Smooth muscle cell of bladder (primary cell): ENCODE measurements around the gene STAB1. TPM values are rescaled to one million over a fixed set of nuclear protein-coding genes. Genes with fewer than 3 reads are reported as not detected.

Source experiments
- total RNA-seq: library from RNA; depleted of rRNA; stranded (reverse); fragments of >200 nt; gene quantifications from 2 replicates; pipeline ENCODE4 v1.2.3, GENCODE V29; 2014

Gene STAB1
- 0.57 and 4.5 TPM in 2 replicates for total RNA-seq

GRCh38 chr3:52494886-52495495 lies at the start of gene STAB1:
Gene STAB1 (plus strand): TSS chr3:52495338. CDS start chr3:52495414, 76 bp downstream.

GRCh38 chr3:52453496-52454249 lies 41.5 kb upstream of the STAB1 start, which contains the start of gene TNNC1:
Gene TNNC1 (minus strand): TSS chr3:52454041. CDS start chr3:52454015, 26 bp downstream.

GRCh38 chr3:52455283-52456168 lies 39.6 kb upstream of the STAB1 start, which contains the start of gene NISCH:
Gene NISCH (plus strand): TSS chr3:52455604. CDS start chr3:52455642, 38 bp downstream.

GRCh38 chr3:52533623-52534280 lies 38.6 kb downstream of the STAB1 start, which contains the start of gene NT5DC2:
Gene NT5DC2 (minus strand): TSS chr3:52533857. CDS start chr3:52533737, 120 bp downstream.

GRCh38 chr3:52536369-52537164 lies 41.4 kb downstream of the STAB1 start, which contains the start of gene UQCC5:
Gene UQCC5 (plus strand): TSS chr3:52536605. CDS start chr3:52536756, 151 bp downstream.

Other genes with a start within 250 kb of the STAB1 start
- gene PPM1M, start 249.6 kb upstream of the STAB1 start, total RNA-seq, result 21.0 and 26.8 TPM in 2 replicates
- gene WDR82, start 216.7 kb upstream of the STAB1 start, total RNA-seq, result 53.8 and 66.6 TPM in 2 replicates
- 4.3 and 9.4 TPM in 2 replicates for gene GLYCTK, start 207.5 kb upstream of the STAB1 start, total RNA-seq
- 1.7 and 2.6 TPM in 2 replicates for gene DNAH1, start 179.0 kb upstream of the STAB1 start, total RNA-seq
- gene BAP1, start 85.3 kb upstream of the STAB1 start, total RNA-seq, result 54.3 and 66.2 TPM in 2 replicates
- 3.0 and 3.6 TPM in 2 replicates for gene PHF7, start 84.7 kb upstream of the STAB1 start, total RNA-seq
- under 0.01 TPM in 2 replicates for gene SEMA3G, start 50.2 kb upstream of the STAB1 start, total RNA-seq
- gene TNNC1, start 41.3 kb upstream of the STAB1 start, total RNA-seq, result 1.00 and 1.8 TPM in 2 replicates
- 53.8 and 76.9 TPM in 2 replicates for gene NISCH, start 39.7 kb upstream of the STAB1 start, total RNA-seq
- gene NT5DC2, start 38.5 kb downstream of the STAB1 start, total RNA-seq, result 25.6 and 30.9 TPM in 2 replicates
- gene UQCC5, start 41.3 kb downstream of the STAB1 start, total RNA-seq, result 5.4 and 11.8 TPM in 2 replicates
- 45.1 and 56.7 TPM in 2 replicates for gene PBRM1, start 190.6 kb downstream of the STAB1 start, total RNA-seq
- 95.0 and 122 TPM in 2 replicates for gene GNL3, start 190.7 kb downstream of the STAB1 start, total RNA-seq
- gene GLT8D1, start 210.5 kb downstream of the STAB1 start, total RNA-seq, result 104 and 141 TPM in 2 replicates
- 43.4 and 58.2 TPM in 2 replicates for gene SPCS1, start 210.8 kb downstream of the STAB1 start, total RNA-seq